Suprapubic skin (tissue), 3 donors: ENCODE results near the gene NPEPL1.

ENCODE experiments used
- POLR2A ChIP-seq, 2 donors: fragments of 450-650 bp; IDR thresholded peaks; one replicate each; pipeline ENCODE4 v1.6.1; 2017; ENCODE audit warnings: antibody characterized with exemption in 2 of 2, mild to moderate bottlenecking in 2 of 2, moderate library complexity in 2 of 2
- TF ChIP-seq, protein P1 (sequence below), 2 donors: fragments of 200-600 bp in 1 of 2; fragments of 450-650 bp in 1 of 2; sonication (generic) in 1 of 2; IDR thresholded peaks; one replicate each; pipeline ENCODE4 v1.5.1; 2016 to 2019; ENCODE audit warnings: antibody characterized with exemption in 2 of 2, mild to moderate bottlenecking in 1 of 2, moderate library complexity in 1 of 2

DNA sequence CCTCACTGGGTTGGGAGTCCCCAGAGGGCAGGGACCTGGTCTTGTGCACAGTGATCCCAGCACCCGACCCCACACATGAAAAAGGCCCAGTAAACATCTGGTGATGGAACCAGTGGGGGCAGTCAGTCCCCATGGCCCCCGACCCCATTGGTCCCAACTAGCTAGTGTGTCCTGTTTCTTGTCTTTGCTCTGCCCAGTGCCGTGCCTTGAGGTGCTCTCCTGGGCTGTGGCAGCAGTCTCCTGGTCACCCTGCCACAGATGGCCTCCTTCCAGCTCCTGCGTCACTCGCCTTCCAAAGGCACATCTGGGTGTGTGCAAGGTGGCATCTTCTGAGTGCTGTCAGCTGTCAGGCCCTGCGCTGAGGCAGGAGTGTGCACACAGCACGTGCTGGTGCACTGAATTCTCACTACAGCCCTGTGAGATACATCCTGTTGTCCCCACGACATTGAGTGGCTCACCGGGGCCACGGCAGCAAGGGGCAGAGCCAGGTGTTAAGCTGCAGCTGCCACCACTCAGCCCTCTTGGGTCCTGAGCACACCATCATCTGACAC lies 3.9 kb downstream of the NPEPL1 start:
- TF ChIP-seq, protein P1, sequence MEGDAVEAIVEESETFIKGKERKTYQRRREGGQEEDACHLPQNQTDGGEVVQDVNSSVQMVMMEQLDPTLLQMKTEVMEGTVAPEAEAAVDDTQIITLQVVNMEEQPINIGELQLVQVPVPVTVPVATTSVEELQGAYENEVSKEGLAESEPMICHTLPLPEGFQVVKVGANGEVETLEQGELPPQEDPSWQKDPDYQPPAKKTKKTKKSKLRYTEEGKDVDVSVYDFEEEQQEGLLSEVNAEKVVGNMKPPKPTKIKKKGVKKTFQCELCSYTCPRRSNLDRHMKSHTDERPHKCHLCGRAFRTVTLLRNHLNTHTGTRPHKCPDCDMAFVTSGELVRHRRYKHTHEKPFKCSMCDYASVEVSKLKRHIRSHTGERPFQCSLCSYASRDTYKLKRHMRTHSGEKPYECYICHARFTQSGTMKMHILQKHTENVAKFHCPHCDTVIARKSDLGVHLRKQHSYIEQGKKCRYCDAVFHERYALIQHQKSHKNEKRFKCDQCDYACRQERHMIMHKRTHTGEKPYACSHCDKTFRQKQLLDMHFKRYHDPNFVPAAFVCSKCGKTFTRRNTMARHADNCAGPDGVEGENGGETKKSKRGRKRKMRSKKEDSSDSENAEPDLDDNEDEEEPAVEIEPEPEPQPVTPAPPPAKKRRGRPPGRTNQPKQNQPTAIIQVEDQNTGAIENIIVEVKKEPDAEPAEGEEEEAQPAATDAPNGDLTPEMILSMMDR (IDR thresholded peaks at IDR 0.05) = no peak
- no peak for TF ChIP-seq POLR2A (IDR thresholded peaks at IDR 0.05)
